HG03135 (cell line): ENCODE measurements around the gene ACD.

Source experiments
- ATAC-seq: cut with Tn5 transposase; IDR thresholded peaks from one replicate; pipeline ENCODE4 v1.9.1; 2021; ENCODE audit warnings: mild to moderate bottlenecking, moderate library complexity; ENCODE audit not compliant: unreplicated experiment

The ACD gene

GRCh38 chr16:67648088-67648763 lies 11.8 kb downstream of the ACD start:
- ATAC-seq: no peak

- no peak for ATAC-seq
Measured at GRCh38 chr16:67647681-67648080, 12.4 kb downstream of the ACD start.

DNA sequence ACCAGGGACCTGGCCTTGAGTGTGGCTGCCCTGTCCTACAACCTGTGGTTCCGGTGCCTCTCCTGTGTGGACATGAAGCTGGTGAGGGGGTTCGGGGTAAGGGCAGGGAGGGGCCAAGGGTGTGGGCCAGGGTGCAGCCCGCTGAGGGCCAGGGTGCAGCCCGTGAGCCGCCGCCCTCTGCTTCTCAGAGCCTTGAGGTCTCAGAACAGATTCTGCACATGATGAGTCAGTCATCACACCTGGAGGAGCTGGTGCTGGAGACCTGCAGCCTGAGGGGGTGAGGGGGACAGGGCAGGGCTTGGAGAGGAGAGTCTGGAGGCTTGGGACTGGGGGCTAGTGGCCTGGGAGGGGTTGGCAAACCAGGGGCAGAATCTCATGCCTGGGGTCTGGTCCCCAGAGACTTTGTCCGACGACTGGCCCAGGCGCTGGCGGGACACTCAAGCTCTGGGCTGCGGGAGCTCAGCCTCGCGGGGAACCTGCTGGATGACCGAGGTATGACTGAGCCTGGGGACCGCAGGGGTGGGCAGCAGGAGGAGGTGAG lies 12.9 kb downstream of the ACD start:
- ATAC-seq: no peak

DNA sequence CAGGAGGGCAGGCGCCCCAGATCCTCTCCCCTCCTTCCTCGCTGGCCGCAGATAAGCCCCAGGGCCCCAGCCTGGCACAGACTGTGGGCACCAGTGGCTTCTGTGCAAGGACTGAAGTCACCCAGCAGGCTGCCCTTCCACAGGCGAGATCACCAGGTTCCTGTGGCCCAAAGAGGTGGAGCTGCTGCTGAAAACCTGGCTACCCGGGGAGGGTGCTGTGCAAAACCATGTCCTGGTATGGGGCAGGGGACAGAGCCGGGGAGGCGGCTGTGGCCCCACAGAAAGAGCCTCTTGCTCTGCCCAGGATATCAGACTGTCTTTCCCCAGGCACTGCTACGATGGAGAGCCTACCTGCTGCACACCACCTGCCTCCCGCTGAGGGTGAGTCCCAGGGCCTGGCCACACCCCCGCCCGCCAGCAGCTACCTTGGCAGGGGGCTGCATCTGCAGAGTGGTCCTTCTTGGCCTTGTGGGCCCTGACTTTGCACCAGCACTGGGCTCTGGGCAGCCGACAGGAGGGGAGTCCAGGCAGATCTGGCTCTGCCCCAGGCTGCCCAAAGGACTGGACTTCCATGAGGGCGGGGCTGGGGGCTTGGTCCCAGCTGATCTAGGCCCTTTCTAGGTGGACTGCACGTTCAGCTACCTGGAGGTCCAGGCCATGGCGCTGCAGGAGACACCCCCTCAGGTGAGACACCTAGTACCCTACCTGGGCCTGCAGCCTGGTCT lies 14.5 kb downstream of the ACD start:
- ATAC-seq: no peak

DNA sequence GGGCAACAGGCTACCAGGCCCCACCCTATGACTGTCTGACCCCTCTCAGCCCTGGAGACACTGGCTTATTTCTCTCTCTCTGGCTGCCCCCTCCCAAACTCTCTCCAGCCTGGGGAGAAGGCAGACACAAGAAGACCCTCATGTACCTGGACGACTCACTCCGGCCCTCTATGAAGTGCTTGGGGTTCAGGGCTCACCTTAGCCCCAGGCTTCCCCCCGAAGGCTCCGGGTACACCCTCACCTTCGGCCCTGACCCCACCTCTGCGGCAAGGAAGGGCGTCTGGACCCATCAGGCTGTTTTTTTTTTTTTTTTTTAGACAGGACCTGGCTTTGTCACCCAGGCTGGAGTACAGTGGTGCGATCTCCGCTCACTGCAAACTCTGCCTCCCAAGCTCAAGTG lies 16.0 kb downstream of the ACD start:
- no peak for ATAC-seq

DNA sequence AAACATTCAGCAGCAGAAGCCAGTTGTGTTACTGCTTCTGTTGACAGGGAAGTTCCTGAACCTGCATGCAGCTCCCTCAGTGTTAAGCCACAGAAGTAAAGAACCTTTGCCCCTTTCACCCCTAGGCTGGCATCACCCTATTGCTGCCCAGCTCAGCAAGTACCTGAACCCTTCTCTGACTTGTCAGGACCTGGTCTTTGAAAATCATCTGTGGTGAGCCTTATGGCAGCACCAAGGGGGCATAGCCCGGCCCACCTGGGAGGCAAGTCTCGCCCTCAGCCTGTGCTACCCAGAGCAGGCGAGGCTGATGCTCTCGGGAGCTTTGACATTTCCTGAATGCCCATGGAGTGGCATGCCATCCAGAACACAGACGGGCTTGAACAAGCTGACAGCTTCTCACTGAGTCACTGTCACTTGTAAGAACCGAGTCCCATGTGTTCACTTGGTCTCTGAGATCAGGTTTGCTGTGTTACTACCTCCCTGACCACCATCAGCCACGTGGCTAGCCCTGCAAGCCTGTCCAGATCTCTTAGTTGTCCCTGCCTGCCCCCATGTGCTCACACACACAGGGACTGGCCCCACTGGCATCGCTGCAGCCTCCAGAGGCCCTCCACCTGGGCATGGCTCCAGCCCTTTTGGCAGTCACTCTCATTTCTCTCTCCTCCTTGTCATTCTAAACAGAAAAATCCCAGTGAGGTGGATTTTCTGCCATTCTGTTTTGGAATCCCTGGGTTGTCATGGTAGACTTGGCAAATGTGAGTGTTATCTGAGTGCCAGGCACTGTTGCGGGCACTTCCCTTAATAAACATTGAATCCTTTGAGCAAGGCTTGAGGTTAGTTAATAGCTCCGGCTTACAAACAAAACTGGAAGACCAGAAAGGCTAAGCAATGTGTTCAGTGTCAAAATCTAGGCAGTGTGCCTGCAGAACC lies 18.0 kb downstream of the ACD start:
- no peak for ATAC-seq

DNA sequence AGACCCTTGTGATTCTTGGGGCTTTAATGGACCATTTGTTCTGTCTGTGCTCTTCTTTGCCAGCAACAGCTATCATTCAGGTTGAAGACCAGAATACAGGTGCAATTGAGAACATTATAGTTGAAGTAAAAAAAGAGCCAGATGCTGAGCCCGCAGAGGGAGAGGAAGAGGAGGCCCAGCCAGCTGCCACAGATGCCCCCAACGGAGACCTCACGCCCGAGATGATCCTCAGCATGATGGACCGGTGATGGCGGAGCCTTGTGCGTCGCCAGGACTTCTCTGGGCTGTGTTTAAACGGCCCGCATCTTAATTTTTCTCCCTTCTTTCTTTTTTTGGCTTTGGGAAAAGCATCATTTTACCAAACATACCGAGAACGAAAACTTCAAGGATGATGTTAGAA lies 22.4 kb downstream of the ACD start:
- no peak for ATAC-seq

DNA sequence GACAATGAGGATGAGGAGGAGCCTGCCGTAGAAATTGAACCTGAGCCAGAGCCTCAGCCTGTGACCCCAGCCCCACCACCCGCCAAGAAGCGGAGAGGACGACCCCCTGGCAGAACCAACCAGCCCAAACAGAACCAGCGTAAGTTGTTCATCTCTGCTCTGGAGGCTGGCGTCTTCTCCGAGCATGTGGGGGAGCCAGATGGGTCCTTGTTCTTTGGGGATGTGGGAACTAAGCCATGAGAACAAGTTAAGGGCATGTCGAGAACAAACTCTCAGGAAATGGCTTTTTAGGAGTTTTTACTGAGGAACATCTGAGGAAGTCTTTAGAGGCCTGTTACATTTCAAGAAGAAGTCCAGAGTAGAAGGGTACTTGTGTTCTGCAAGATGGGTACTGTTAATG lies 23.3 kb downstream of the ACD start:
- no peak for ATAC-seq

DNA sequence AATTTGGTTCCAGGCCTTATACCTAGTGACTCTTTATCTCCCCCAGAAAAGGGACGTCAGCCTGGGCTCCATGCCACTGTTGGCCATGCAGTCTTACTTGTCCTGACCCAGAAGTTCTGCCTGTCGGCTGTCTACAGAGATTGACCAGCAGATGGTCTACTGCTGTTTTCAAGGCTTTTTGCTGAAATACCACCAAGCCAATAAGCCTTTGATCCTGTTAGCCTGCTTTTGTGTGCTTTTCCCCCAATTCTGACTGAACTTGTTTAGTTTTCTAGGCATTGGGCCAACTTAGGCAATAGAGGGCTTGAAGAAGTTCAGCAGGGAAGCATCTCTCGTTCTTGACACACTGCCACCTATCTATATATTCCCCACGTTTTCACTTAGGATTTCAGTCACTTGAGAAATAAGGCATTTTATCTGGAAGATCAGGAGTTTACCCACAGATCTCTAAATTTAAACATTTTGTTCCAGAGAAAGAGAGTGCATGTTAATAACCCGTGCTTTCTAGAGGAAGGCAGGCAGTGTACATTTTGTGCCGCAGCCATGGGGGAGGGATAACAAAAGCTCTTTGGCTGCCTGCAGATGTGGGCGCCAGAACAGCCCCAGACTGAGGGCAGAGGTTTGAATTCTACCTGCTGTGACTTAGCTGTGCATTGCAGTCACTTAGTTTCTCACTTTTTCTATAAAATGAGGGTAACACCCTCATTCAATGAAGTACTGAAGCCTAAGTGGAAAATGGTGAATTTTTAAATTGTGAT lies 27.5 kb downstream of the ACD start:
- ATAC-seq: no peak

DNA sequence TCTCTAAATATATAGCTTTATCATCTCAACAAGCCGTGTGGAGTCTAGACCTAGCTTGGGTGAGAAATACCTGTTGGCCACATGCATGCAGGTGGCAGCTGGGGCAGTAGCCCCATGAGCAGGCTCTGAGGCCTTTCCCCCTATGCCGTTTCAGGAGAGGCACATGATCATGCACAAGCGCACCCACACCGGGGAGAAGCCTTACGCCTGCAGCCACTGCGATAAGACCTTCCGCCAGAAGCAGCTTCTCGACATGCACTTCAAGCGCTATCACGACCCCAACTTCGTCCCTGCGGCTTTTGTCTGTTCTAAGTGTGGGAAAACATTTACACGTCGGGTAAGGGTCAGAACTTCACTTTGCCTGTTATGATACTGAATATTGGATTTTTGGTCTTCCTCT lies 31.8 kb downstream of the ACD start:
- ATAC-seq: no peak

DNA sequence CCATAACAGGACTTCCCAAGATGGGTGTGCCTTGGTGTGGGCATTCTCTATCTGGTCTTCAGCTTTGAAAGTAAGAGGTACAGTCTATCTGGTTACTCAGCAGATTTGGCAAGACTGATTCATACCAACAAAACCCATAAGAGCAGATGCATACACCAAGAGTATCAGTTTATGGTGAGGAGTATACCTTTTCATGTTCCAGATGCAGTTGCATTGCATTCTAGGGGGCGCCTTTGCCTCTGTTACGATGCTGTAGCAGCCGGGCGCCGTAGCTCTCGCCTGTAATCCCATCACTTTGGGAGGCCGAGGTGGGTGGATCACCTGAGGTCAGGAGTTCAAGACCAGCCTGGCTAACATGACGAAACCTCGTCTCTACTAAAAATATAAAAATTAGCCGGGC lies 46.3 kb downstream of the ACD start:
- no peak for ATAC-seq

- ATAC-seq: no peak
Measured at GRCh38 chr16:67608364-67608763, 51.7 kb downstream of the ACD start.
